LoVo (cell line): ENCODE results near the gene SSTR3.

Experiments used
- DNase-seq: peaks from one replicate; pipeline ENCODE4 v3.0.0-alpha.2; 2016; ENCODE audit warnings: low spot score

Gene SSTR3

DNA sequence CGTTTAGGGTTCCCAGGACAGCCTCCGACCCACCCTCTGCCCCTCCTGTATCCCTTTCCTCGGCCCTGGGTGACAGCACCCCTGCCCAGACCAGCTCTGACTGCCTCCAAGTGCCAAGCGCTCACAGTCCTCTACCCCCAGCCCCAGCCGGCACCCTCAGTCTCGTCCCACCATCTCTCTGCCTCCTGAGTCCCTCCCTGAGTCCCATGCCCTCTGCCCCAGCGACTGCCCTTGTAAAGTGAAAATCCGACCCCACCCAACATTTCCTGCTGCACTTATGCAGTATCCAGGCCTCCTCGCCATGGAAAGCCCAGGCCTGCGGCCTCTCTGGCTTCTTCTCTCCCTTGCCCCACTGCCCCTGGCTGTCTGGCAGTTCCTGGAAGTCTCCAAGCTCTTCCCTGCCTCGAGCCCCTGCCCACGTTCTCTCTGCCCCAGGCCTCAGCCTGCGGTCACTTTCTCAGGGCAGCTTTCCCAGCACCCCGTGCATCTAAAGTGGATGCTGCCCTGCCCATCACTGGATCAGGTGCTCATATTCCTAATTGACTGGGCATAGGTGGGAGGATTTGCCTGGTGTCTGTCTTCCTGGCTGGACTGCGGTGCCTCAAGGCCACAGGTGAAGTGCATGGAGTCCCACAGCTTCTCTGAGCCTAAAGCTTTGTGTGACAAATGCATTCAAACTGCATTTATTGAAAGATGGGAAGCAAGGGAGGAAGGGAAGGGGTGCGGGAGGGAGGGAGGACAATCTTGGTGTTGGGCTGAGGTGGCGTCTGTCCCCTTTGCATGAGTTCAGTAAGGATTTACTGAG is 44.9 kb downstream of the SSTR3 start:
- DNase-seq, result no peak

DNA sequence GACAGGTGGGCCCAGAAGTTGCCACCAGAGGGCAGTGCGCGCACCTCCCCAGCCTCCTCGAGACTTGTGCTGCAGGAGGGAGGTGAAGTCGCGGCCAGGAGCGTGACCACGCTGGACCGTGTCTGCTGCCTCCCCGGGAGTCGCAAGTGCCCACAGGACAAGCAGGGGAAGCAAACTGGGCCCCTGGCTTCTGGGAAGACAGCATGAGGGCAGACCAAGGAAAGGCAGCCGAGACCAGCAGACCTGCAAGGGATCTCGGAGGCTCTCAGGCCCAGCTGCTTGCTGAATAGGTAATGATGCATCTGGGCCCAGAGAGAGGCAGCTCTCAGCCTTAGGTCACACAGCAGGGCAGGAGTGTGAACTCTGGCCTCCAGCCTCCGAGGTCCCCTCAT is 45.6 kb downstream of the SSTR3 start:
- peak; percentile 73 for DNase-seq

GRCh38 chr22:37165940-37166674 is 46.2 kb downstream of the SSTR3 start:
- DNase-seq, result no peak

- no peak for DNase-seq
Observed at GRCh38 chr22:37165066-37165465, 47.2 kb downstream of the SSTR3 start.

DNA sequence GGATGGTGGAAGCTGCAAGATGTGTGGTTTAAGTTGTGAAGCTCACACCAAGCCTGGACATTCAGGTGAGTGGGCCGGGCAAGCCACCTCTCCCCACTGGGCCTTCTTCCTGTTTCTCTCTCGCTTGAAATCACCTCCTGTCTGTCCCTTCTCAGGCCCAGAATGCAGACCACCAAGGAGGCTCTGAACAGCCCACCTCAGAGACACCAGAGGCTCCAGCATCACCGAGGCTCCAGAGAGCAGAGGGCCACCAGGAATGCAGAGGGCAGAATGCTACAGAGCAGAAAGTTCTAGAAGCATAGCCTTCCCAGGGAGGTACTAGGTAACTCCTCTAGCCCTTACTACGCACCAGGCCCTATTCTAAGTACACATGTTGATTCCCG is 47.8 kb downstream of the SSTR3 start:
- no peak for DNase-seq

DNA sequence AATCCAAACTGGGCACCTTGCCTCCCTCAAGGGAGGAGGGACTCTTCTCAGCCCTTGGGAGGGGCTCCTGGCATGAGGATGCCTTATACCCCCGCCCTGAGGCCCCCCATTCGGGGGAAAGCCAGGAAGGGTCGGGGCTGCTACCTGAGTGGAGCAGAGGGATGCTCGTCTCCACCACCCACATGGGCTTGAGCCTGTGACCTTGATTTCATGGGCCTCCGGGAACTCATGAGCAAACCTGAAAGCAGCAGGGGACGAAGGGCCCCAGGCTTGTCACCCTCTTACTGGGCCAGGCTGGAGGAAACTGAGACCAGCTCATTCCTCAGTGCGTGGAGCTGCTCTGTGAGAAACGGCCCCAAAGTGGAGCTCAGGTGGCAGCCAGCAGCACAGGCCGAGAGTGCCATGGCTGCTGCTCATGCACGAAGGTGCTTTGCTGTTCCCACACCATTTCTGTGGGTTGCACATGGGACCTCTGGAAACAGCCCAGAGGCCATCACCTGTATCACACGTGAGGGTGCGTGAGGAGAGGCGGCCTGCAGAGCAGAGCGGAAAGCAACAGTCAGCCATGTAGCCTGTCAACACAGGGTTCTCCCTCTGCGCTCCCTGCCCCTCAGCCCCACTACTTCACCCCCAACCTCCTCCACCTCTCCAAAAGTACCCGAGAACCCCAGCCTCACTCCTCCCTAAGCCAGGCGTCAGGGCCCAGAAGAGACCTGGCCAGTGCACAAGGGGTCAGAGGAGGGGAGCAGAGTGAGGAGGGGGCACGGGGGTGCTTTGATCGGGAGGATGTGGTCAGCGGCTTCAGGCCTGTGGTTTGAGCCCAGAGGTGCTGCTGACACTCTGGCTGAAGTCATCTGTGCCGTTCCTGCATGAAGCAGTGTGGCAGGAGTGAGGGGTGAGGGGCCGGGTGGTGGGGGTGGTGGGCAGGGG is 48.4 kb downstream of the SSTR3 start:
- DNase-seq, result no peak

DNA sequence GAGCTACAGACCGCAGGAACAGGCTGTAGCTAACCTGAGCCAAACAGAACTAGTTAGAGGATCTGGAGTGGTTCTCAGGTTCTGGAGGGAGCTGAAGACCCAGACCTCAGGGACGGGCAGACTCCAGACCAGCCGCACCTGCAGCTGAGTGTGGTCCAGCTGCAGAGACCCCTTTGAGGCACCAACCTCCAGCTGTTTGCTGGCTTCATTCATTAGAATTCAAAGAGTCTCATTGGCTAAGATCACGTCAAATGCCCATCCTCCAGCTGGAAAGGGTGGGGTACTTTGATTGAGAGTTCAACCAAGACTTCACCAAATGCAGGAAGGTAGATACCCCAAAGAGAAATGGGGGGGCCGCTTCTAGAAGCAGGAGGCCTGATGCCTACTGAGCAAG is 49.2 kb downstream of the SSTR3 start:
- DNase-seq, result no peak

- DNase-seq, result no peak
Observed at GRCh38 chr22:37162221-37163095, 49.8 kb downstream of the SSTR3 start.

DNA sequence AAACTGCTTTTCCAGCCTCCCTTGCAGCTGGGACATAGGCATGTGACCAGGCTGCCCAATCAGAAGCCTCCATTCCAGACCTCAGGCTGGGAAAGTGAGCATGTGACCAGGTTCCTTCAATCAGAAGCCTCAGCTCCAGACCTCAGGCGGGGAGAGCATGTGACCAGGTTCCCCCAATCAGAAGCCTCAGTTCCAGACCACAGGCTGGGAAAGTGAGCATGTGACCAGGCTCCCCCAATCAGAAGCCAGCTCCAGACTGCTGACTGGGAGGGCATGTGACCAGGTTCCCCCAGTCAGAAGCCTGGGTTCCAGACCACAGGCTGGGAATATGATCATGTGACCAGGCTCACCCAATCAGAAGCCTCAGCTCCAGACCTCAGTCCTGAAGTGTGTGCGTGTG is 50.8 kb downstream of the SSTR3 start:
- DNase-seq, result no peak

- DNase-seq, result no peak
Observed at GRCh38 chr22:37160027-37160426, 52.2 kb downstream of the SSTR3 start.

GRCh38 chr22:37158963-37159290 is 53.4 kb downstream of the SSTR3 start:
- no peak for DNase-seq

DNA sequence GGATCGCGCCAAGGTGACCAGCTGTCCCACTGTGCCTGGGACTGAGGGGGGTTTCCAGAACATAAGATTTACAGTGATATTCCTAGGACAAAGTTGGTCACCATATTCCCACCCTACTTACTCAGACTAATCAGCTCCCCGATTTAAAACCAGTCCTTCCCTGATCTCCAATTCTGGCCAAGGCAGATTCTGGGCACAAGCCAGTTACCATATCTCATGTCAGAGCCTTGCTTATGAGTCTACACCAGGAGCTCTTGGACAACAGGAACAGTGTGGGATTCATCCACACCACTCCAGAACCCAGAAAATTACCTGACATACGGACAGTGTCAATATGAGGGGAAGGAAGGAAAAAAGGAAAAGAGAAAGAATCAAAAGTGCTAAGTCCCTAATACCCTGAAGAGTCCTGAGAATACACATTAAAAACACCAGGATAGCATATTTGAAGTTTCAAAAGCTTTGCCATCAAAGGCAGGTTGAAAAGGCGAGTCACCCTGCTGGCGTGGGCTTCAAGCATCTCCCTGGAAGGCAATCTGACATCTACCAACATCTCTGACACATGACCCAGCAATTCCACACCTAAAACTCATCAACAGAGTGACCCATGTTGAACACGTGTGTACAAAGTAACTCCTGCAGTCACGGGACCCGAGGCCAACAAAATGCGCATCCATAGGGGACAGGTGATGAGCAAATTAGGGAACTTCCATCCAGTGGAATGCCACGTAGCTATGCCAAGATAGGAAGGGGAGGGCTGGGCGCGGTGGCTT is 54.6 kb downstream of the SSTR3 start:
- DNase-seq, result peak; percentile 3

DNA sequence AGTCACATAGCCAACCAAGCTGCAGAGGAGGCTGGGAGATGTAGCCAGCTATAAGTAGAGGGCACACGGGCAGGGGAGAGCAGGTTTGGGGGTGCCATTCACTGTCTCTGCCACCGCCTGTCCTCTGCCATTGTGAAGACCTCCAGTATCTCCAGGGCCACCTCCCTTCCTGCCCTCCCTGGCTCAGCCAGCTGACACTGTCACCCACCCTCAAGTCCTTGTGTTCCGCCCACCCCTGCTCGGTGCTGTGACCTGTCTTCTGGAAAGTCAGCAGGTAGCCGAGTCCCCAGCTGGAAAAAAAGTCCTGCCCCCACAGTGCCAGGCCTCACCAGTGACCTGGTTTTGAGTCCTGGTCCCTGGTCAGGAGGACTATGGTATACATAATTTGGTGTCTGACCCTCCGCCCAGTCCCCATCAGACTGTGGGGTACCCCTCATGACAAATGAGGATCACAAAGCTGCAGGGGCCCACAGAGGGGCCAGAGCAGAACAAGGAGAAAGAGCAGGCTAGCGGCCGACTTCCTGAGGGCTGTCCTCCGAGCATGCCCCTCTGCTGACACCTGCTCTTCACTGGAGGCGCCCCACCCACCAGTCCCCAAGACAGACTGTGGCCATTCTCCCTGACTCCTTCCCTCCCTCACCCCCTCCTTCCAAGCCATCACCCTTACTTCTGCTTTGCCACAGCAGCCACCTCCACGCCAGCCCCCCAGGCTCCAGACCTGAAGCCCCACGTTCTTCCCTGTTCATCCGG is 55.4 kb downstream of the SSTR3 start:
- DNase-seq, result no peak

- DNase-seq, result no peak
Observed at GRCh38 chr22:37155971-37156370, 56.3 kb downstream of the SSTR3 start.

DNA sequence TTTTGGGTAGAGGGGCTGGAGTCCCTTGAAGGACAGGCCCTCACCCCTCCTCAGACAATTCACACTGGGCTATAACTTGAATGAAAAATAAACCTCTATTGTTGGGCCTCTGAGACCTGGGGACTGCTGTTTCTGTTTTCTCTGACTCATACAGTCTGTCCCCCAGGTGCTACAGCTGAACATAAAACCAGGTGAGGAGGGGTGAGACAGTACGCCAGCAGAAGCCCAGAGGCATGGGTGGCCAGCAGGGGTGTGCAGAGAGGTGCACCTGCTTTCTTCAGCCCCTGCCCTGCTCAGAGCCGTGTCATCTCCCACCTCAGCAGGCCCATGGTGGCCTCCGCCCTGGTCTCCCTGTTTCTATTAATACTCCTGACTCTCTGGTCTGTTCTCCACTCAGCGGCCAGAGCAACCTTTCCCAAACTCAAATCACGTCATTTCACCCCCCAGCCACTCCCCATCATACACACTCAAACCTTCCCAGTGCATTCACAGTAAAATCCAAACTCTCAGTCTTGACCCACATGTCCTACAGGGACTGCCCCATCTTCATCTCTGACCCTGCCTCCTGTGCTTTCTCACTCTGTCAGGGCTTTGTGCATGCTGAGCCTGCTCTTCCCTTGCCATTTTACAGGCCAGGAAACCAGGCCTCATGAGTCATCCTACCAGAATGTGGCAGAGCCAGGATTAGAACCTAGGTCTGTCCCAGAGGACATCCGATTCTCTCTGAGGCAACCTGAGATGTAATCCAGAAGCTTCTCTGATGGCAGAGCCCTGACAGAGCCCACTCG is 57.2 kb downstream of the SSTR3 start:
- DNase-seq, result no peak
